ENCODE measurements around the gene LAMA4.

- TF ChIP-seq CTCF (IDR thresholded peaks at IDR 0.05; ENCODE audit: insufficient read depth, low read length, poor library complexity, severe bottlenecking) (no peak), EZH2phosphoT487 (conservative IDR thresholded peaks at IDR 0.05; ENCODE audit: low read length) (no peak)
Observed at GRCh38 chr6:112150363-112150762, 104.0 kb downstream of the LAMA4 start.
